Neural progenitor cell (in vitro differentiated cells): ENCODE data around the gene EHD4.

Experiments used
- CTCF ChIP-seq: fragments of 200-600 bp; sonication (generic); IDR thresholded peaks from 2 replicates; pipeline ENCODE4 v1.5.1; 2017; ENCODE audit warnings: antibody characterized with exemption, mild to moderate bottlenecking
- EZH2 ChIP-seq: fragments of 200-600 bp; sonication (generic); IDR thresholded peaks from 2 replicates; pipeline ENCODE4 v1.6.1; 2017; ENCODE audit warnings: antibody characterized with exemption, mild to moderate bottlenecking, moderate library complexity

DNA sequence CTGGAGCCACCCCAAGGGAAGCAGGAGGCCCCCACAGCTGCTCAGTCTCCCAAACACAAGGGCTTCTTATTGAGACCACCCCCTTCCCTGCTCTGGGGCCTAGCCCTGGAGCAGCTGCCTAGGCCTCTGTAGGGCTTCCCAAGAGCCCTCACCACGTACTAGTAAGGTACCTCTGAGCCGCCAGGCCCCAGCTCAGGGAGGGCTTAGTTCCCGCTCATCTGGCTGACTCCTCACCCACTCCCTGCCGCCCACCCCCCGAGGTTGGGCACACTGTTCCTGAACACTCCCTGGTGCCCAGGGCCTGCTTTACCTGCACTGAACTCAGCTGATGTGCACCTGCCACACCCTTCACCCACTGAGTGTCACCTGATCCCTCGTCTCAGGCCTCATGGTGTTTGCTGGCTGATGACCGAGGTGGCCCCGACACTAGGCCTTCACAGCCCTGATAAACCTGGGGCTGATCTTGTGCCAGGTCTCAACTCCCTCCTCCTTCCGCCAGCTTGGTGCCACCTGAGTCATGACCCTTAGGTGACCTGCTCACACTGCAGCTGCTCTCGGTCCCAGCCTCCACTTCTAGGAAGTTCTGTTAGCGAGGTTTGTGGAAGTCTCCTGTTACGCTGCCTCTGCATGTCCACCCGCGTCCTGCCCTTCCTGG lies 60.5 kb downstream of the EHD4 start:
- TF ChIP-seq CTCF (no peak), EZH2 (no peak)
